ENCODE results near the gene ARF5.

GRCh38 chr7:127571741-127572505 lies 16.3 kb upstream of the ARF5 start:
- no peak for TF ChIP-seq CTCF (IDR thresholded peaks at IDR 0.05 in 4 of 5, conservative IDR thresholded peaks at IDR 0.05 in 1 of 5)
- no peak for TF ChIP-seq POLR2A (IDR thresholded peaks at IDR 0.05)
